ENCODE results near the gene ZFYVE28.

The ZFYVE28 gene

DNA sequence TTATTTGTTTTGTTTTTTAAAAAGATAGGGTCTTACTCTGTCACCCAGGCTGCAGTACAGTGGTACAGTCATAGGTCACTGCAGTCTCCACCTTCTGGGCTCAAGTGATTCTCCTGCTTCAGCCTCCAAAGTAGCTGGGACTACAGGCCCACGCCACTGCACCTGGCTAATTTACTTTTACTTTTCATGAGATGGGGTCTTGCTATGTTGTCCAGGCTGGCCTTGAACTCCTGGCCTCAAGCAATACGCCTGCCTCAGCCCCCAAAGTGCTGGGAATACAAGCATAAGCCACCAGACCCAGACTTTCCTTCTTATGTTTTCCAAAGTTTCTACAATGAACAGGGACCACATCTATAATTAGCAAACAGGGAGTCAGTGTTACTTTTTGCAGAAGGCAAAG is 118.7 kb downstream of the ZFYVE28 start:
- DNase-seq, result no peak

DNA sequence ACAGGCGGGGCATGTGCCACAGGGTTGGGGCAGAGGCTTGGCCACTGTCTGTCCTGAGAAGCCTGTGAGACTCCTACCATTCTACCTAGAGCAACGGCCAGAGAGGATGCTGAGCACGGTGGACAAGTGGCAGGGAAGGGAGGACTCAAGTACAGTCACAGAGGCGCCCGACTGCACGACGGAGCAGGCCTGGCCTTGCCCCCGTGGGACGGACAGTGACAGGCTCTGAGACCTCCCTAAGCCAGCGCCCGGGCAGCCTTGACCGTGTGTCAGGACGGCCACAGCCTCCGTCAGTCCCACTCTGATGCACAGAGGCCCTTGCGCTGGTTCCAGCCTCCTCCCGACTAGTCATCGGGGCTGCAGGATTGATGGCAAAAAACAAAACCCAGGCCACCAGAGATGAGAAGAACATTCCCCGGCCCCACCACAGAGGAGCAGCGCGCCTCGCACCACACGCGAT is 119.9 kb downstream of the ZFYVE28 start:
- DNase-seq, result no peak

DNA sequence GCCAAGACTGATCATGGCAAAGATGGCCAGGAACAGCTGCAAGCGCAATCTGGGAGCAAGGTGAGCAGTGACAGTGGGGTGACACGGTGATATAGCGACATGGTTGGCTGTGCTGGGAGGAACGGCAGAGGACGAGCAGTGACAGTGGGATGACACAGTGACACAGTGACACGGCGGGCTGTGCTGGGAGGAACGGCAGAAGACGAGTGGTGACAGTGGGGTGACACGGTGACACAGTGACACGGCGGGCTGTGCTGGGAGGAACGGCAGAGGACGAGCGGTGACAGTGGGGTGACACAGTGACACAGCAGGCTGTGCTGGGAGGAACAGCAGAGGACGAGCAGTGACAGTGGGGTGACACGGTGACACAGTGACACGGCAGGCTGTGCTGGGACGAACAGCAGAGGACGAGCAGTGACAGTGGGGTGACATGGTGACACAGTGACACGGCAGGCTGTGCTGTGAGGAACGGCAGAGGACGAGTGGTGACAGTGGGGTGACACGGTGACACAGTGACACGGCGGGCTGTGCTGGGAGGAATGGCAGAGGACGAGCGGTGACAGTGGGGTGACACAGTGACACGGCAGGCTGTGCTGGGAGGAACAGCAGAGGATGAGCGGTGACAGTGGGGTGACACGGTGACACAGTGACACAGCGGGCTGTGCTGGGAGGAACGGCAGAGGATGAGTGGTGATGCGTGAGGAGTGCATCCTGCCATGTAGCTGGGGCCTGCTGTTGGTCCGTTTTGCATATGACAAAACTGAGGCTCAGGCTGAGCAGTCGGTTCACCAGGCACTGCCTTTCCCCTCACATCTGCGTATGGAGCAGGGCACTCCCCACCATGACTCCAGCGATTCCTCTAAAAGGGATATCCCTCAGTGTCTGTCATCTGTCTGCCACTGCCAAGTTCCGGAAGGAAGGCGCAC is 120.6 kb downstream of the ZFYVE28 start:
- DNase-seq, result no peak

DNA sequence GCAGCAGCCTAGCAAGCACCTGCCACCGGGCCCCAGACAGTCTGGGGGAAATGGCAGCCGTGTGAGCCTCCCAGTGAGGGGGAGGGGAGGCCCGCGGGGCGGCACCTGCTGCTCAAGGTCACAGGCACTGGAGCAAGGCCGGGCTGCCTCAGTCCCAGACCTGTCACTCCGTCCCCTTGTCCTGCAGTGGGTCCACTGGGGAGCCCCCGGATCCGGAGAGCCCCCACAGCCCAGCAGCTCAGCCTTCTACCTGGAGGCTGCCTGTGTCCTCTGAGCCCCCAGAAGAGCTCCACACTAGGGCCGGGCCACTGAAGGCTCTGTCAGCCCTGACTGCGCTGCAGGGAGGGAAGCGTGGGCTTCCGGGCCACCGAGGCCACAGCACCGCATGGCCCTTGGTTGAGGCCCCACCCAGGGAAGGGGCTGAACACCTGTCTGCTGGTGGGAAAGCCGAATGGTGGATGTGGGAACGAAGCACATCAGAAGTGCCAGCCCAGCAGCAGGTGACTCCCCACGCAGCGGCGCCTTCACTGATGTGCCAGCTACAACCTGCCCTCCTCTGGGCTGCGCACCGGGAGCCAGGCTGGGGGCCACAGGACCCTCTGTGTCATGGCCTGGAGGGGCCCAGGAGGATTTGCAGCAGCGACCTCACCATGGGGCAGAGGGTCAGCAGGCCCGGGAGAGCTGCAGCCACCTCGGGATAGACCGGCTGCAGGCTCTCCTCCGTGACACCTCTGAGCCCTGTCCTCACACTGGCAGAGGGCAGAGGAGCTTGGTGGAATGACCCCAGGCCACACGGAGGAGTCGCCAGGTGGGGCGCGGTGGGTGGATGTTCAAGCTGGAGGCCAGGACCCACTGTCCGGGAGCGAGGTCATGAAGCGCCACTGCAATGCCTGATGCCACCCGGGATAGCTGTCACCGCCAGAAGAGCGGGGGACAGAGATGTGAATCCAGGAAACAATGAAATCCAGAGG is 121.5 kb downstream of the ZFYVE28 start:
- peak; percentile 30 for DNase-seq

DNA sequence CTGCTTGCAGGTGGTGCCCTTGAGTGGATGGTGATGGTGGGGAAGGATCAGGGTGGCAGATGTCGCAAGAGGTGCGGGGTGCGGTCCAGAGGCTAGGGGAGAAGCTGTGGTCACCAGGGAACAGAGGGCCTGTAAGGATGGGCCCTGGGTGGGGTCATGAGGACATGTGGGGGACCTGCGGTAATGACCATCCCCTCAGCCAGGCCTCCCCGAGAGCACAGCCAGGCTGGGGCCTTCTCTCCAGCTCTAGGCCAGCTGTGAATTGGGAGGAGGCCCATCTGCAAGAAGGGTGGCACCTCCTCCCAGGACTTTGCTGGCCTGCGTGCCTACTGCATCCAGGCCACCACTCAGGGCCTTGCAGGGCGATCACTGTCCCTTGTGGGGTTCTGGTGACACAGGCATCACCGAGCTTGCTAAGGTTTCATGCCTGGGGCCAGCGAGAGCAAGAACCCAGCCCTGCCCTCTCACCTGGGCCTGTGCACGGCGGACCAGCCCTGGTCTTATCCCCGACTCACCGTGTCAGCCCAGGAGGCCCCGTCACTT is 122.5 kb downstream of the ZFYVE28 start:
- DNase-seq, result no peak

DNA sequence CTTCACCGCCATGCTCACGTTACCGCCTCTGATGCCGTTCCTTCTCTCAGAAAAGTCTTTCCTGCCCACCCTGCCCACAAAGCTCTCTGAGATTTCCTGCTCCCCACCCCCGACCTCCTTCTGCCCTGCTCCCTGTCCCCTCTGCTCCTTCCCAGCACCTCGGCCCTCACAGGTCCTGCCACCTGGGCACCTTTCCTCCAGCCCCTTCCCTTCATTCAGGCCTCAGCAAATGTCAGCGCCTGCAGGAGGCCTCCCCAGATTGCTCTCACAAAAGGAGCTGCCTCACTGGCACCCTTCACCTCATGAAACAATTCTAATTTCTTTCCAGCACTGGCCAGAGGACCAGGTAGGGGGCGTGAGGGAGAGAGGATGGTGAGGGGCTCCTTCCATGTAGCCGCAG is 122.9 kb downstream of the ZFYVE28 start:
- DNase-seq, result no peak

DNA sequence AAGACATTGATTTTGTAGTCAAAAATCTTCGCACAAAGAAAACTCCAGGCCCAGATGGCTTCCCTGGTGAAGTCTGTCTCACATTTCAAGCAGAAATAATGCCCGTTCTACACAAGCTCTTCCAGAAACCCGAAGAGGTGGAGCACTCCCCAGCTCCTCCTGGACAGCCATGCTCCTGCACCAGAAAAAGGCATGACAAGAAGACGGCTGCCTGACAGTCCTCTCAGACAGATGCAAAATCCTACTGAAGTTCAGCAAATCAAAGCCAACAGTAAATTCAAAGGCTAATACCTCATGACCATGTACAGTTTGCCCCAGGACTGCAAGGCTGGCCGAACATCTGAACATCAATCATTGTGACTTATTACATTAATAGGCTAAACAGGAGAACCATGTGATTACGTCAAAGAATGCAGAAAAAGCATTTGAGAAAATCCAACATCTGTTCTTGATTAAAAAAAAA is 125.8 kb downstream of the ZFYVE28 start:
- no peak for DNase-seq

DNA sequence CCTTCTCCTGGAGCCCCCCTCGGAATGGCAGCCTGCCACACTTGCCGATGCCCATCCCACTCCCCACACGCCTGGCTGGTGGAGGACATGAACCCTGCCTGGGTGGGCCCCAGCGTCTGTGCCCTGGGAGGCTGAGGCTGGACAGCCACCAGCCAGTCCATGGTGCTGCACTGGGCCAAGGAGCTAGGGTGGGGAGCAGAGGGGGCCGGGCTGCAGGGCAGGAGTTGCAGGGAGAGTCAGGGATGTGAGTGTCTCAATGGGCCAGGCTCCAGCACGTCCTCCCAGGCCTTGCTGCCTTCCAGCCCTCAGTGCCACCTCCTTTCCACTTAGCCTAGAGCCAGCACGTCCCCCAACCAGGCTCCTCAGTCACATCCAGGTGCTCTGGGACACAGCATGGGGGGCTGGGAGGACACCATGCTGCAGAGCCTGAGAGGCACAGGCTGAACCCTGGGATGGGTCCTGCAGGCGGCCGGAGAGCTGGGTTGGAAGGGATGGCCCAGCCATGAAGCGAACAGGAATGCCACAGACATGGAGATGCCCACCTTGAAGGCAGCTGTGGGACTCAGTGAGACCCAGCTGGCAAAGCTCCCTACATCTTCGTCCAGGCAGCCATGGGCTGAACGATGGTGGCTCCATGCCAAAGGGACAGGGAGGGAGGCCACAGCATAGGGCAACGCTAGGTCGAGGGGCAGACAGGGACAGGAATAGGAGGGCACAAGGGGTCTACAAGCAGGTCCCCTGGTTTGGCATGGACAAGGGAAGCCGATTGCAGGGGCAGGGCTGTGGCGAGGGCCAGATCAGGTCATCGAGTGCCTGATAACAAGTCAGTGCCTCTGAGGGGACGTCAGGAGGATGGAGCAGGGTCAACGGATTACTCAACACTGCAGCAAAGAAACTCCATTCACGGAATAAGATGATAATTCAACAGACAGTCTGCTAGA is 126.5 kb downstream of the ZFYVE28 start:
- no peak for DNase-seq

DNA sequence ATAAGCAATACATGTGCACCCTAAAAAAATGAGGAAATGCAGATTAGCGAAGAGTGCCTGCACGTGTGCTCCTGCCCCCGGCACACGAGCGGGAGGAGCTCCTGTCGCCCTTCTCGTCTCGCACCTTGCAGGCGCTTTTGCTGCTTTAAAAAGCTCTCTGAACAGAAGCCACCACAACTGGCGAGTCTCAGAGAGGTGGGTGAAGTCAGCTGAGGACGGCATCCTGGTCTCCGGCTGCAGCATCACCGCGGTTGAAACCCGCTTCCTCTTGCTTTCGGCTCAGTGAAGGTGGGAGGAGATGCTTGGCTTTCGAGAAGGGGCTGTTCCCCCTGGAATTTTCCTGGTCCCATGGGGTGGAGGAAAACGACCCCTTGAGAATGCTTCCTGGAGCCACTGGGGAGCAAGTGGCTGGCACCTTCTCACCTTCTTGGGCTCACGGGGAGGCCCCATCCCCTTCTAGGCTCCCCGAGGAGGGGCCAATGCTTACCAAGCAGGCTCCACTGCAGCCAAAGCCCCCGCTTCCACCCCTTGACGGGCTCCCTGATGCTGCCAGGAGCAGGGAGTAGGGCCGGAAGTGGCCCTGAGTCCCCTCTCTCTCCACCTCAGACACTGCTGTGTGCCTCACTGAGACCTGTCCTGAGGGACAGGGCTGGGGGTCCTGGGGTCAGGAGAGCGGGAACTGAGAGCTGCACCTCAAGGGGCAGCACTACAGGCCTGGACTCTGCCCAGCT is 127.3 kb downstream of the ZFYVE28 start:
- no peak for DNase-seq

DNA sequence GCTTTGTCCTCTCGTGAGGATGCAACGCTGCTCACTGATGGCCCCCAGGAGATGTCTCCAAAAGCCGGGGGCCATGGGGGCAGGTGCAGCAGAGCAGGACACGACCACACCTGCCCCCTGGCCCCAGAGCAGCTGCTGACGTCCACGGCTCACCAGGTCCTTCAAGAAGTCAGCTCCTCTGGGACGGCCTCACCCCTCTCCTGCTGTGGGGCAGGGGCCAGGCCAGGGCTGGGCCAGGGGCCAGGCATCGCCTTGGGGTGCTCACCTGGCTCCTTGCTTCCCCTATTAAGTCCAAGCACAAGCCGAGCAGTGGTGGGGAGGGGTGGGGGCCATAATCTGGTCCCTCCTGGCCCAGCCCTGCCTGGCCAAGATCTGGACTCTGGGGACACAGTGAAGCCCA is 128.0 kb downstream of the ZFYVE28 start:
- no peak for DNase-seq

DNA sequence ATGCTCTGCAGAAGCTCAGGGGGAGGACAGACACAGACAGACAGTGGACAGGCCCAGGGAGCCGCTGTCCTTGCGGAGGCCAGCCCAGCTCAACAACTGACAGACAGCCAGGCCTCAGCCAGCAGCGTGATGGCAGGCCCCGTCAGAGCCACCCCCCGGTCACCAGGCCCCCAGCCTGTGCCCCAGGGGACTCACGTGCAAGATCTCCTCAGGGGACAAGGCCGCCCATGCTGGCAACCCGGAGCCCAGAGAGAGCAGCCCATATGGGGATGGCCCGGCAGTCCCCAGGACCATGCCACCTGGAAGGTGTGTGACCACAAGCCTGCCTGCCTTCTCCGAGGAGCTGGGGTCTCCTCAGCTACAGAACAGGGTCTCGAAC is 128.5 kb downstream of the ZFYVE28 start:
- DNase-seq, result no peak

DNA sequence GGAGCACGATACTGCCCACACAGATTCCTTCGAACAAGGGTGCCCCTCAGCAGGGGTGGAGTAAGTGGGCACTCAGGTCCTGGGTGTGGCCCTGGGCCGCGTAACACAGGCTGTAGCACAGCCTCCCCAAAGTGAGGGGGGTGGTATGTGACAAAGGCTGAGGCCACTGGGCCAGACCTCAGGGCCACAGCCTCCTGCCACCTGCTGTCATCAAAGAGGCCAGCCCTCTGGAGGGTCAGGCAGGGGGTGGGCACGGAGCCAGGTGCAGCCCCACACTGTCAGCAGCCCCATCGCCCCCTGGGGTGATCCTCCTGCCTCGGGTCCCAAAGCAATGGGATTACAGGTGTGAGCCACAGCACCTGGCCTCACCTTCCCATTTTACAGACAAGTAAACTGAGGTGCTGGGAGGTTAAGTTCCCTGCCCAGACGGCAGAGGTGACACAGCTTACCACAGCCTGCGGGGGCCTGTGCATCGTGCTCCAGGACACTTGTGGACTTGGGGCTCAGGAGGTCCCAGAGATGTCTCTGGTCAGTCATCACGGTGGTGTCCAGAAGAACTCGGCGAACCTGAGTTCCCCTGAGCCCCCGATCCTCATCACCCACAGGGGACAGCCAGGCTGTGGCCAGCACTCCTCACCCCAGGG is 129.0 kb downstream of the ZFYVE28 start:
- no peak for DNase-seq

DNA sequence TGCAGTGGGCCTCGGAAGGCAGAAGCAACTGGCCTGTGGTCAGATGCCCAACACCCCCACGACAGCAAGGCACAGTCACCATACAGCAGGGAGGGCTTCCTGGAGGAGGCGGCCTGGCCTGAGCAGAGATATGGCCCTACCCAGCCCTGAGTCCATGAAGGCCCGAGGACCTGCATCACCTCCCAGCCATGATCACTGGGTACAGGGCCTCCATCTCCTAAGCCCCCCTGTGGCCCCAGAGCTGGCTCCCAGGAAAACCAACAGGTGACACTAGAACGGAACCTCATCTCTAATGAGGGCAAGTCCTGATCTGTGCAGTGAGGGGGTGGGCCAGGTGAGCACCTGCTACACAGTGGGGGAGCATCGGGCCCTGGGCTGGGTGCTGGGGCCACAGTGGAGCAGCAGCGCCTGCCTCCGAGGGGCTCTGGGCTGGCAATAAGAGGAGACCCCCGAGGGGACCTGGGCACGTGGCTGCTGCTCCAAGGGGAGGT is 130.3 kb downstream of the ZFYVE28 start:
- no peak for DNase-seq

DNA sequence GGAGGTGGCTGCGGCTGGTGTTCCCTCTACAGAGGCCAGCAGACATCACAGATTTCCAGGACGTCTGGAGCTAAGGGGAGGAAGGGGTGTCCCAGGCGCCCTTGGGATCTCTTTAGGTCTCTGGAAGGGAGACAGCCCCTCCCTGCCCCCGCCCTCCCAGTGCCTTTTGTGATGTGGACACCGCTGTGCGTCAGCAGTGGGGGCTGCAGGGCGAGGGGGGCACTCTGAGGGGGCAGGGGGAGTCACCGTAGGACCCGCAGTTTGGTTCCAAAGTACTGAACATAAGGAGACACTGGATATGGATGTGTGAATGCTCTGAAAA is 130.9 kb downstream of the ZFYVE28 start:
- DNase-seq, result no peak

DNA sequence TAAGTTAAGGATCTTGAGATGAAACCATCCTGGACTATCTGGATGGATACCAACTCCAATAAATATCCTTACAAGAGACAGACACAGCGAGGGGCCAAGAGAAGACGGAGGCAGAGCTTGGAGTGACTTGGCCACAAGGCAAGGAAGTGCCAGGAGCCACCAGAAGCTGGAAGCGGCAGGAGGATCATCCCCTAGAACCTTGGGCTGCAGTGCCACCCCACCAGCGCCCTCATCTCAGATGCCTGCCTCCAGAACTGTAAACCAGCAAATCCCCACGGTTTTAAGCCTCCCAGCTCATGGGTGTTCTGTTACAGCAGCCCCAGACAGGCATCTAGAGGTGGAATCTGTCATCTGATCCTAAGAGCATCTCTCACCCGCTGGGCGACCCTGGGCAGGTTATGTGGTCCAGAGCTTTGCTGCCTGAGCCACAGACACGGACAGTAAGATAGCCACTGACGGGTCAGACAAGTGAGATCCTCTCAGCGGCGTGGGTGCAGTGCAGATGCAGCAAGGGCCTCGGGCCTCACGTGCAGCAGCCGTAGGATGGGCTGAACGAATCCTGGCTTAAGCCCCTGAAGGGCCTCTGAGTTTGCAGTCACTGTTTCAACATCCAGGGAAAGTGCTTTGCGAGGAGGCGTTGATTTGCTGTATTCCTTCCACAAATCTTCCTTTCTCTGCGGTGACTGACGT is 131.4 kb downstream of the ZFYVE28 start:
- no peak for DNase-seq

DNA sequence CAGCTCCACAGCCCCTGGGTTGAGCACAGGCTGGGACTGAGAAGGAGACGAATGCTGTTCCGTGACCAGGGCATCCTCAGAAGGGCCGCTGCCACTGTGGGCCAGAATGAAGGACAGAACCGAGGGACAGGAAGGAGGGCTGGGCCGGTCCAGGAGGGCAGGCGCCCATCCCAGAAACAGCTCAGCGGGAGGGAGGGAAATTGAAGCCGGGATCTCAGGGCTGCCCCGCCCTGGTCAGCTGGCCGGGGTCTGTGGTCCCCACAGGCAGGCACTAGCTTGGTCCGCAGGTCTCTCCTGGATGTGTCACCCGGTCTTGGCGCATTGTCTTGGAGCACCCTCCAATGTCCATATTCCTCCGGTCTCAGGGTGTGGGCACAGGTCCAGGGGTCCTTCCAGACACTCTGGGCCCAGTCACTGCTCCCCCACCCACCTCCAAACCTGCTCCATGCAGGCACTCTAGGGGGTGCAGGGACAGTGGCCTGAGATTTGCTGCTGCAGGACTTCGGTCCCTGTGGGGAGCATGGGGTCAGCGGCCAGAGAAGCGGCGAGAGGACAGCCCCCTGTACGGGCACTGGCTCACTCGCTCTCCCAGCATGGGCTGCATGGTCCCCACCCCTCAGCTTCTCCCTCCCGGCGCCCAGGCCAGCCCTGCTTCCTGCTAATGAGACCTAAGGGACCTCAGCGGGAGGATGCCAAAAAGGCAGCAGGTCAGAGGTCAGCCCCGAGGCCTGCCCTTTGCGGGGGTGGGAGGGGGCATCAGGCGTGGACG is 132.6 kb downstream of the ZFYVE28 start:
- DNase-seq, result no peak

DNA sequence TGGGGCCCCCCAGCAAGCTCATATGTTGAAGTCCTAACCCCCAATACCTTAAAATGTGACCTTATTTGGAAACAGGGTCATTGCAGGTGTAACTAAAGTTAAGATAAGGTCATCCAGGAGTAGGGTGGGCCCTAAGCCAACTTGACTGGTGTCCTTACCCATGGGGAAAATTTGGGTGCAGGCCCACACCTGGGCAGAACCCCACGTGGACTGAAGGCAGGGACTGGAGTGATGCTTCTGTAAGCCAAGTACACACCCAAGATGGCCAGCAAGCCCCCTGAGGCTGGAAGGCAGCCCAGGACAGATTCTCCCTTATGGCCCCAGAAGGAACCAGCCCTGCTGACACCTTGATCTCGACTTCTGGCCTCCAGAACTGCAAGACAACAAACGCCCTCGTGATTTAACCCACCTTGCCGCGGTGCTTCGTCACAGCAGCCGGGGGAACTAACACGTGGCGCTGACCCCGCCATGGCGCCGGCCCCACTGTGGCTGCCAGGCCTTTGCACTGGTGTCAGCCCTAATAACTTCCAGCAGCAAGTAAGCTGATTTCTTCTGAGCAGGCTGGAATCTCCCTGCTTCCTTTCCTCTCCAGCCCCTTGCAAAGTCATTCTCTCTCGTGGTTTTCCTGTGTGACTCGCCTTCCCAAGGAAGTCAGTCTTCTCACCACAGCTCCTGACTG is 133.4 kb downstream of the ZFYVE28 start:
- DNase-seq, result no peak

DNA sequence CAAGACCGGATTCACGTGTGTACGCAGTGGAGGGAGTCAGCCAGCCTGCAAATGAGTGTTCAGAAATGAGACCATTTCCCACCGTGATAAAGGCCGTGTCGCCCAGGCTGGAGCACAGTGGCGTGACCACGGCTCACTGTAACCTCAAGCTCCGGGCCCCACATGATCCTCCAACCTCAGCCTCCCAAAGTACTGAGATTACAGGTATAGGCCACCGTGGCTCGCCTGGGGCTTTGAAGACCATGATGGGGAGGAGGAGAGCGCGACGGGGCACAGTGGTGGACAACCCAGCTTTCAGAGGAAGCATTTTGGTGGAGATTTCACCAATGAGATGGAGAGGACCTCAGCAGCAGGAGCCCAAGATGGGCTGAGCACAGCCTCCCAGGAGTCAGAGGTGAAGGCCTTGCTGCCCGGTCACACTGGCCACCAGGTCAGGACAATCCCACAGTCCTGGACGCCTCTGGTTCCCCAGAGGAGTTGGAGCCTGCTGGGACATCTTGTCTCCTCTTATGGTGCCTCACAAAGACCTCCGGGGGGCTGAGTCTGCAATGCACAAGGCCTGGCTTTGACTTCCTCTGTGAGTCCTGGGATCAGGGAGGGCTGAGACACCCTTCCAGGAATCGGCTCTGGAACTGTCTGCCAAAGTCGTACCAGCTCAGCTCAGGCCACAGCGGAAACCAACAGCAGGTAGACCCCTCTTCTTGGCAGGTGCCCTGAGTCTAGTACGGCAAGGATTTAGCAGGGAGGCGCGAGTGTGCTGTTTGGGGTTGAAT is 134.1 kb downstream of the ZFYVE28 start:
- no peak for DNase-seq

All from NCI-H1105 treated with DMSO at 0.1 percent for 48 hours (cell line).